Gastroesophageal sphincter (tissue), 3 donors: ENCODE results near the gene LGALS9.

ENCODE experiments used
- CTCF ChIP-seq, 4 experiments: fragments of 200-600 bp in 2 of 4; fragments of 450-650 bp in 2 of 4; sonication (generic) in 1 of 4; IDR thresholded peaks; one replicate each; pipeline ENCODE4 v1.5.1; 2017 to 2019; ENCODE audit warnings: antibody characterized with exemption in 4 of 4, mild to moderate bottlenecking in 2 of 4, moderate library complexity in 2 of 4
- POLR2A ChIP-seq, 2 donors: fragments of 450-650 bp; IDR thresholded peaks; one replicate each; pipeline ENCODE4 v1.6.1; 2017; ENCODE audit warnings: antibody characterized with exemption in 2 of 2, mild to moderate bottlenecking in 2 of 2, moderate library complexity in 1 of 2
- POLR2AphosphoS5 ChIP-seq: sonication (generic); formaldehyde crosslinking; IDR thresholded peaks from one replicate; pipeline ENCODE4 v1.6.1; 2017; ENCODE audit warnings: antibody characterized with exemption

- TF ChIP-seq POLR2A (IDR thresholded peaks at IDR 0.05) = no peak
- TF ChIP-seq CTCF (IDR thresholded peaks at IDR 0.05) = no peak
- TF ChIP-seq POLR2AphosphoS5 = no peak
These were observed 10.3 kb upstream of the LGALS9 start for GRCh38 chr17:27620721-27621120.
